GM19193 (cell line): Measurements from ENCODE around the gene PCDHA2.

Experiments used
- POLR2A ChIP-seq: IDR thresholded peaks from 4 replicates; pipeline ENCODE4 v1.6.1; 2011; ENCODE audit not compliant: insufficient read depth, insufficient read length; ENCODE audit errors: extremely low read depth

Gene PCDHA2

DNA sequence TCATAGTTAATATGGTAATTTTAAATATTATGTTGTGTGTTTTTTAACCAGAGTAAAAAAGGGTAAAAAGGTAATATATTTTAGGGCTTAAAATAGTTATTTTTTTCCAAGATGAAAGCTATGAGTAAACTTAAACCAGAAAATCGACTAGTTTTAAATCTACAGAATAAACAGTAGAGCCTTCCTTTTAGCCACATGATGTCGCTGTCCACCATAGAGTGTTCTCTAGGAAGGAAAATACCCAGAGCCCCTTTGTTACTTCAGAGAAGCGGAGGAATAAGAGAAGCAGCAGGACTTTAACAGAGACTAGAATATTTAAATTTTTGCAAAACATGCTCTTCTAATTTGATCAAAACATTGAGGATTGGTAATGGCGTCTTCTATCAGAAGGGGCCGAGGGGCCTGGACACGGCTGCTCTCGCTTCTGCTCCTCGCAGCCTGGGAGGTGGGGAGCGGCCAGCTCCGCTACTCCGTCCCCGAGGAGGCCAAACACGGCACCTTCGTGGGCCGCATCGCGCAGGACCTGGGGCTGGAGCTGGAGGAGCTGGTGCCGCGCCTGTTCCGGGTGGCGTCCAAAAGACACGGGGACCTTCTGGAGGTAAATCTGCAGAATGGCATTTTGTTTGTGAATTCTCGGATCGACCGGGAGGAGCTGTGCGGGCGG lies at the start of gene PCDHA2:
Gene PCDHA2 (plus strand): TSS at position 258 of the 664 bp plus-strand sequence.
- no peak for TF ChIP-seq POLR2A

GRCh38 chr5:140753561-140753960 lies 41.1 kb upstream of the PCDHA2 start:
- TF ChIP-seq POLR2A: no peak

GRCh38 chr5:140764177-140764973 lies 30.3 kb upstream of the PCDHA2 start:
- TF ChIP-seq POLR2A: no peak

GRCh38 chr5:140767444-140767843 lies 27.2 kb upstream of the PCDHA2 start:
- TF ChIP-seq POLR2A: no peak

- TF ChIP-seq POLR2A: no peak
Observed at GRCh38 chr5:140780512-140780911, 14.1 kb upstream of the PCDHA2 start.

DNA sequence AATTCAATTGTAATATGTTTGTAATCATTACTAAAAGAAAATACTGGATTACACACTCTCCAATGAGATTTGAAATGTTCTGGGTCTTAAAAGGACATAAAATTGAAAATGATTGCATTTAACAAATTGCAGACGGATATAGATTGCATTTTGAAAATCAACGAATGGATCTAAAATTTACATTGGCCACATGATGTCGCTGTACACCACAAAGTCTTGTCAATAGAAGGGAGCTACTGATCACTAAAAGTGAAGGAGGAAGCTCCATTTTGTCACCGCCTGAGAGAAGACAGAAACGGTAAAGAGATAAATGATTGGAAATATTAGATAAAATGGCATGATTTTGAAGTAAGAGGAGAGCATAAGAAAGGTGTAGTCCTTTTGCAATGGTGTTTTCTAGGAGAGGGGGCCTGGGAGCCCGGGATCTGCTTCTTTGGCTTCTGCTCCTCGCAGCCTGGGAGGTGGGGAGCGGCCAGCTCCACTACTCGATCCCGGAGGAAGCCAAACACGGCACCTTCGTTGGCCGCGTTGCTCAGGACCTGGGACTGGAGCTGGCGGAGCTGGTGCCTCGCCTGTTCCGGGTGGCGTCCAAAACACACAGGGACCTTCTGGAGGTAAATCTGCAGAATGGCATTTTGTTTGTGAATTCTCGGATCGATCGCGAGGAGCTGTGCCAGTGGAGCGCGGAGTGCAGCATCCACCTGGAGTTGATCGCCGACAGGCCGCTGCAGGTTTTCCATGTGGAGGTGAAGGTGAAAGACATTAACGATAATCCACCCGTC lies 8.6 kb upstream of the PCDHA2 start, which contains the start of gene PCDHA1:
Gene PCDHA1 (plus strand): TSS at position 236 of the 782 bp plus-strand sequence.
- no peak for TF ChIP-seq POLR2A

DNA sequence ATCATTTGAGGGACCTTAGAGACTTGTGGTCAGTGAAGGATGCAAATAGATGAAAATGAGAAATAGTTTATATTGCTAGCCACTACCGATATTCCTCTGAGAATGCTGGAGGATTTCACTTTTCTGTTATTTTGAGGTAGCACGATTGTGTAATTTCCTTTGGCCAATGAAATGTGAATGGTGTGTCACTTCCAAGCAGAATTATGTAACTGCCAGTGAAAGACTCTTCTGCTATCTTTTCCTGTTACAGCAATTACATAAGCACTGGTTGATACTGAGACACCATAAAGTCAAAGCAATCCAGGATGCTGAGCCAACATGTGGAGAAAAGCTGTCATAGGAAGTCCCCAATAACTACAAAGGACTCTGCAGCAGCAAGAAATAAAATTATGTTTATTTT lies 3.6 kb upstream of the PCDHA2 start:
- TF ChIP-seq POLR2A: no peak

- TF ChIP-seq POLR2A: no peak
Observed at GRCh38 chr5:140795259-140795641, 598 bp downstream of the PCDHA2 start.

DNA sequence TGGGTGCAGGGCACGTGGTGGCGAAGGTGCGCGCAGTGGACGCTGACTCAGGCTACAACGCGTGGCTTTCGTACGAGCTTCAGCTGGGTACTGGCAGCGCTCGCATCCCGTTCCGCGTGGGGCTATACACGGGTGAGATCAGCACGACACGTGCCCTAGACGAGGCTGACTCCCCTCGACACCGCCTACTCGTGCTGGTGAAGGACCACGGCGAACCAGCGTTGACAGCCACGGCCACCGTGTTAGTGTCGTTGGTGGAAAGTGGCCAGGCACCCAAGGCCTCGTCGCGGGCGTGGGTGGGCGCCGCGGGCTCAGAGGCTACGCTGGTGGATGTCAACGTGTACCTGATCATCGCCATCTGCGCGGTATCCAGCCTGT lies 2.1 kb downstream of the PCDHA2 start:
- TF ChIP-seq POLR2A: no peak

- TF ChIP-seq POLR2A: no peak
Observed at GRCh38 chr5:140800816-140801493, 6.3 kb downstream of the PCDHA2 start, which contains the start of gene PCDHA3. PCDHA3 (plus strand) TSS chr5:140801057.

- no peak for TF ChIP-seq POLR2A
Observed at GRCh38 chr5:140801494-140801841, 6.8 kb downstream of the PCDHA2 start.

GRCh38 chr5:140802781-140803271 lies 8.2 kb downstream of the PCDHA2 start:
- TF ChIP-seq POLR2A: no peak

- no peak for TF ChIP-seq POLR2A
Observed at GRCh38 chr5:140806834-140807775, 12.5 kb downstream of the PCDHA2 start, which contains the start of gene PCDHA4. PCDHA4 (plus strand) TSS chr5:140807068.
